HEK293 (cell line): Measurements from ENCODE around the gene PRODH2.

Source experiments
- CTCF ChIA-PET: fragments of 350-600 bp; formaldehyde crosslinking; extraction: SDS; loops from one replicate; lab custom pipeline; 2021; ENCODE audit warnings: antibody characterized with exemption; lab: Yijun Ruan, JAX
- POLR2A ChIA-PET: fragments of 300-600 bp; formaldehyde crosslinking; extraction: SDS; loops from one replicate; lab custom pipeline; 2020; ENCODE audit warnings: antibody characterized with exemption, inconsistent platforms; lab: Yijun Ruan, JAX
- H3K27ac ChIP-seq: fragments of 200-500 bp; sonication (Bioruptor generic); 2 replicates; pipeline ENCODE4 v1.5.1; 2014; ENCODE audit warnings: low read depth, low read length, control low read depth, inconsistent platforms; ENCODE audit errors: extremely low read depth
- H3K36me3 ChIP-seq, 2 experiments: fragments of 200-500 bp in 1 of 2; sonication (Bioruptor generic) in 1 of 2; 1 replicate in 1 of 2; 2 replicates in 1 of 2; pipeline ENCODE4 v1.5.1; 2014 to 2017; ENCODE audit warnings: inconsistent platforms in 2 of 2, low read length in 2 of 2; ENCODE audit not compliant: control insufficient read depth in 2 of 2, insufficient read depth in 1 of 2
- H3K4me1 ChIP-seq: fragments of 200-500 bp; sonication (Bioruptor generic); 2 replicates; pipeline ENCODE4 v1.5.1; 2014; ENCODE audit warnings: mild to moderate bottlenecking, low read length, inconsistent platforms; ENCODE audit not compliant: control insufficient read depth, insufficient read depth
- H3K4me3 ChIP-seq: 2 replicates; pipeline ENCODE4 v1.5.1; 2011; ENCODE audit warnings: low read depth, mild to moderate bottlenecking, control low read depth, low read length, moderate library complexity
- H3K9me3 ChIP-seq: fragments of 200-500 bp; sonication (Bioruptor generic); 2 replicates; pipeline ENCODE4 v1.5.1; 2014; ENCODE audit warnings: low read depth, low read length, inconsistent platforms; ENCODE audit not compliant: control insufficient read depth, insufficient read depth
- BCL11B ChIP-seq: fragments of 450-650 bp; formaldehyde crosslinking; IDR thresholded peaks from 2 replicates; pipeline ENCODE4 v1.5.1; 2016; ENCODE audit warnings: low read depth, missing biosample characterization, missing genetic modification characterization
- GLIS2 ChIP-seq: fragments of 450-650 bp; formaldehyde crosslinking; IDR thresholded peaks from 2 replicates; pipeline ENCODE4 v1.5.1; 2016; ENCODE audit warnings: missing biosample characterization, missing genetic modification characterization
- IKZF3 ChIP-seq: fragments of 450-650 bp; IDR thresholded peaks from 2 replicates; pipeline ENCODE4 v1.5.0; 2018; ENCODE audit warnings: missing biosample characterization, mild to moderate bottlenecking, missing genetic modification characterization, moderate library complexity
- KLF7 ChIP-seq: fragments of 450-650 bp; formaldehyde crosslinking; IDR thresholded peaks from 2 replicates; pipeline ENCODE4 v1.5.1; 2016; ENCODE audit warnings: missing biosample characterization, missing genetic modification characterization, borderline replicate concordance
- SCRT1 ChIP-seq: fragments of 450-650 bp; formaldehyde crosslinking; IDR thresholded peaks from 2 replicates; pipeline ENCODE4 v1.5.1; 2016; ENCODE audit warnings: missing biosample characterization, missing genetic modification characterization, borderline replicate concordance
- WT1 ChIP-seq: fragments of 450-650 bp; formaldehyde crosslinking; IDR thresholded peaks from 2 replicates; pipeline ENCODE4 v1.5.1; 2016; ENCODE audit warnings: missing biosample characterization, missing genetic modification characterization
- ZBTB7A ChIP-seq: fragments of 450-650 bp; formaldehyde crosslinking; IDR thresholded peaks from 2 replicates; pipeline ENCODE4 v1.5.1; 2016; ENCODE audit warnings: low read depth, missing biosample characterization, missing genetic modification characterization
- ZIC2 ChIP-seq: fragments of 450-650 bp; formaldehyde crosslinking; IDR thresholded peaks from 2 replicates; pipeline ENCODE4 v1.5.1; 2016; ENCODE audit warnings: missing biosample characterization, missing genetic modification characterization
- ZNF354C ChIP-seq: fragments of 450-650 bp; formaldehyde crosslinking; IDR thresholded peaks from 2 replicates; pipeline ENCODE4 v1.5.1; 2016; ENCODE audit warnings: missing biosample characterization, missing genetic modification characterization, low read depth, borderline replicate concordance
- ZNF423 ChIP-seq: fragments of 450-650 bp; formaldehyde crosslinking; IDR thresholded peaks from 2 replicates; pipeline ENCODE4 v1.5.1; 2016; ENCODE audit warnings: missing biosample characterization, missing genetic modification characterization
- ZNF48 ChIP-seq: fragments of 450-650 bp; formaldehyde crosslinking; IDR thresholded peaks from 2 replicates; pipeline ENCODE4 v1.5.1; 2016; ENCODE audit warnings: missing biosample characterization, missing genetic modification characterization
- ZNF521 ChIP-seq: fragments of 450-650 bp; formaldehyde crosslinking; IDR thresholded peaks from 2 replicates; pipeline ENCODE4 v1.5.1; 2017; ENCODE audit warnings: missing biosample characterization, mild to moderate bottlenecking, missing genetic modification characterization
- ZNF558 ChIP-seq: fragments of 450-650 bp; formaldehyde crosslinking; IDR thresholded peaks from 2 replicates; pipeline ENCODE4 v1.5.1; 2016; ENCODE audit warnings: missing biosample characterization, missing genetic modification characterization
- ZNF629 ChIP-seq: fragments of 450-650 bp; formaldehyde crosslinking; IDR thresholded peaks from 2 replicates; pipeline ENCODE4 v1.5.1; 2017; ENCODE audit warnings: missing biosample characterization, missing genetic modification characterization
- ZNF776 ChIP-seq: fragments of 450-650 bp; formaldehyde crosslinking; IDR thresholded peaks from 2 replicates; pipeline ENCODE4 v1.5.0; 2017; ENCODE audit warnings: missing biosample characterization, missing genetic modification characterization, borderline replicate concordance
- ZNF785 ChIP-seq: fragments of 450-650 bp; formaldehyde crosslinking; IDR thresholded peaks from 2 replicates; pipeline ENCODE4 v1.5.1; 2016; ENCODE audit warnings: missing biosample characterization, missing genetic modification characterization
- TF ChIP-seq, protein P1 (sequence below): fragments of 450-650 bp; formaldehyde crosslinking; IDR thresholded peaks from 2 replicates; pipeline ENCODE4 v1.5.1; 2016; ENCODE audit warnings: missing biosample characterization, missing genetic modification characterization
- TF ChIP-seq, protein P2 (sequence below): fragments of 450-650 bp; formaldehyde crosslinking; IDR thresholded peaks from 2 replicates; pipeline ENCODE4 v1.5.1; 2016; ENCODE audit warnings: missing biosample characterization, missing genetic modification characterization
- TF ChIP-seq, protein P3 (sequence below): fragments of 450-650 bp; formaldehyde crosslinking; IDR thresholded peaks from 2 replicates; pipeline ENCODE4 v1.5.1; 2016; ENCODE audit warnings: missing biosample characterization, missing genetic modification characterization

PRODH2 gene

DNA sequence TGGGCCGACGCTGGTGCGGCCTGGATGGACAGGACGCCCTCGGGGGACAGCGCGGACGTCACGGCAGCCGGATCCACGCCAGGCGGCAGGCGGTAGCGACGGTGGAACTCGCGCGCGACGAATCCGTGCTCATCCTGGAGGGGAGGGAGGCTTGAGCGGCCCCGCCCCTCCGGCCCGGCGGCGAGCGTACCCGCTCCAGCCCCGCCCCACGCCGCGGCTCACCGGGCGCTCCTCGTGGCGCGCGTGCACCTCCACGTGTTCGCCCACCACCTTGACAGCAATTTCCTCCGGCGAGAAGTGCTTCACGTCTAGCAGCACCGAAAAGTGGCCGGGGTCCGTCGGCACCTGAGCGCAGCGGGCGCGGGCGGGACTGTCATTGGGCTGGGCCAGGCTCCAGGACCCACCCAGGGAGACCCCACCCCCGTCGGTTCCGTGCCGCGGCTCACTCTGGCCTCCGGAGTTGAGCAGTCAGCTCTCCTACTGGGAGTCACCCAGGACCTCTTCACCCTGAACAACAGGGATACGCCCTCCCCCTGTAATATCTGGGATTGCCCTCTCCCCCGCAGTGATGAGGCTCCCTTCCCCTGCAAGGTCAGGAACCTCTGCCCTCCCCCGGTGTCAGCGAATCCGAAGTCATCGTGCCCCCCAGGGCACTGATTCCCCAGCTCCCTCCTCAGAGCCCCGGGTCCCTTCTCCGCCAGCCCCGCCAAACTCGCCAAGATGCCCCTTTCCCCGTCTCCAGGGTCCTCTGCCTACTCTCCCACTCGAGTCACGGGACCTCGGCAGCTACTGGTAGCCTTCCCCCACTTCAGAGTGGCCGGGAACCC lies 56.9 kb downstream of the PRODH2 start (continued):
- TF ChIP-seq, protein P1, sequence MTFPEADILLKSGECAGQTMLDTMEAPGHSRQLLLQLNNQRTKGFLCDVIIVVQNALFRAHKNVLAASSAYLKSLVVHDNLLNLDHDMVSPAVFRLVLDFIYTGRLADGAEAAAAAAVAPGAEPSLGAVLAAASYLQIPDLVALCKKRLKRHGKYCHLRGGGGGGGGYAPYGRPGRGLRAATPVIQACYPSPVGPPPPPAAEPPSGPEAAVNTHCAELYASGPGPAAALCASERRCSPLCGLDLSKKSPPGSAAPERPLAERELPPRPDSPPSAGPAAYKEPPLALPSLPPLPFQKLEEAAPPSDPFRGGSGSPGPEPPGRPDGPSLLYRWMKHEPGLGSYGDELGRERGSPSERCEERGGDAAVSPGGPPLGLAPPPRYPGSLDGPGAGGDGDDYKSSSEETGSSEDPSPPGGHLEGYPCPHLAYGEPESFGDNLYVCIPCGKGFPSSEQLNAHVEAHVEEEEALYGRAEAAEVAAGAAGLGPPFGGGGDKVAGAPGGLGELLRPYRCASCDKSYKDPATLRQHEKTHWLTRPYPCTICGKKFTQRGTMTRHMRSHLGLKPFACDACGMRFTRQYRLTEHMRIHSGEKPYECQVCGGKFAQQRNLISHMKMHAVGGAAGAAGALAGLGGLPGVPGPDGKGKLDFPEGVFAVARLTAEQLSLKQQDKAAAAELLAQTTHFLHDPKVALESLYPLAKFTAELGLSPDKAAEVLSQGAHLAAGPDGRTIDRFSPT (tag by site-specific recombination) = no peak
- TF ChIP-seq ZNF521 (tag by site-specific recombination) (no peak), KLF7 (tag by site-specific recombination) (no peak), ZNF785 (tag by site-specific recombination) (no peak), GLIS2 (tag by site-specific recombination) (peak; percentile 26), ZNF776 (tag by site-specific recombination) (no peak), ZNF629 (tag by site-specific recombination) (no peak), WT1 (tag by site-specific recombination) (0 out of 2 replicates have a peak, but pooled peaks have one; percentile 28), BCL11B (tag by site-specific recombination) (no peak; the same call in 1 of the 2 replicates), SCRT1 (no peak), ZNF423 (tag by site-specific recombination) (no peak), ZNF48 (tag by site-specific recombination) (no peak), IKZF3 (0 out of 2 replicates have a peak, but pooled peaks have one; percentile 10)
- TF ChIP-seq, protein P2, sequence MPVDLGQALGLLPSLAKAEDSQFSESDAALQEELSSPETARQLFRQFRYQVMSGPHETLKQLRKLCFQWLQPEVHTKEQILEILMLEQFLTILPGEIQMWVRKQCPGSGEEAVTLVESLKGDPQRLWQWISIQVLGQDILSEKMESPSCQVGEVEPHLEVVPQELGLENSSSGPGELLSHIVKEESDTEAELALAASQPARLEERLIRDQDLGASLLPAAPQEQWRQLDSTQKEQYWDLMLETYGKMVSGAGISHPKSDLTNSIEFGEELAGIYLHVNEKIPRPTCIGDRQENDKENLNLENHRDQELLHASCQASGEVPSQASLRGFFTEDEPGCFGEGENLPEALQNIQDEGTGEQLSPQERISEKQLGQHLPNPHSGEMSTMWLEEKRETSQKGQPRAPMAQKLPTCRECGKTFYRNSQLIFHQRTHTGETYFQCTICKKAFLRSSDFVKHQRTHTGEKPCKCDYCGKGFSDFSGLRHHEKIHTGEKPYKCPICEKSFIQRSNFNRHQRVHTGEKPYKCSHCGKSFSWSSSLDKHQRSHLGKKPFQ (tag by site-specific recombination) = no peak

DNA sequence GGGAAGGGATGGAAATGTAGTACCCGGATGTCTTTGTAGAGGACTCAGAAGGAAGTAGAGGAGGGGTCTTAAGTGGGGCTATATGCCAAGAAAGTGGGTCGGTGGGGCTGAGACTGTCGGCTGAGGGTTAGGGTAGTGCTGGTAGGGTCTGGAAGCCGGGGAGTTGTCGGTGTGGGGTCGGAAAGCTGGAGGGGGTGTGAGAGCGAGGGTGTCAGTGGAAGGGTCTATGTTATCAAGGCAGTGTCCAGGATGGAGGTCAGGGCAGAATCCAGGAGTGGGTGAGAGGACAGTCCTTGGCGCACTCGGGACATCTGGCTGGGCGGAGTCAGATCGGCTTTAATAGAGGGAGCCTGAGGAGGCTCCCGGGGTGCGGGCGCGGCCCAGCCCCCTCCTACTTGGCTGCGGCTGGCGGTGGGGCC lies 57.5 kb downstream of the PRODH2 start:
- Histone ChIP-seq H3K4me3 (no peak overlapping the region), H3K4me1 (peaks cover 15% of the 10 kb centered on the region), H3K36me3 (peaks cover 49 to 58% of the 10 kb centered on the region in 2 experiments), H3K9me3 (no peaks in the 10 kb centered on the region), H3K27ac (no peak overlapping the region)
- TF ChIP-seq, protein P3, sequence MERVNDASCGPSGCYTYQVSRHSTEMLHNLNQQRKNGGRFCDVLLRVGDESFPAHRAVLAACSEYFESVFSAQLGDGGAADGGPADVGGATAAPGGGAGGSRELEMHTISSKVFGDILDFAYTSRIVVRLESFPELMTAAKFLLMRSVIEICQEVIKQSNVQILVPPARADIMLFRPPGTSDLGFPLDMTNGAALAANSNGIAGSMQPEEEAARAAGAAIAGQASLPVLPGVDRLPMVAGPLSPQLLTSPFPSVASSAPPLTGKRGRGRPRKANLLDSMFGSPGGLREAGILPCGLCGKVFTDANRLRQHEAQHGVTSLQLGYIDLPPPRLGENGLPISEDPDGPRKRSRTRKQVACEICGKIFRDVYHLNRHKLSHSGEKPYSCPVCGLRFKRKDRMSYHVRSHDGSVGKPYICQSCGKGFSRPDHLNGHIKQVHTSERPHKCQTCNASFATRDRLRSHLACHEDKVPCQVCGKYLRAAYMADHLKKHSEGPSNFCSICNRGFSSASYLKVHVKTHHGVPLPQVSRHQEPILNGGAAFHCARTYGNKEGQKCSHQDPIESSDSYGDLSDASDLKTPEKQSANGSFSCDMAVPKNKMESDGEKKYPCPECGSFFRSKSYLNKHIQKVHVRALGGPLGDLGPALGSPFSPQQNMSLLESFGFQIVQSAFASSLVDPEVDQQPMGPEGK (tag by site-specific recombination) = 0 out of 2 replicates have a peak, but pooled peaks have one; percentile 9
- TF ChIP-seq ZNF558 (no peak), ZNF354C (tag by site-specific recombination) (no peak), ZIC2 (tag by site-specific recombination) (0 out of 2 replicates have a peak, but pooled peaks have one; percentile 11), GLIS2 (tag by site-specific recombination) (0 out of 2 replicates have a peak, but pooled peaks have one; percentile 20), ZBTB7A (tag by site-specific recombination) (peak; percentile 71; the same call in 1 of the 2 replicates)
- CTCF ChIA-PET = interaction anchor here (1.3 kb wide), 1 partner anchor 10 kb away, joined by 3 read pairs; the partner anchor contains the start of genes PSENEN and U2AF1L4
- POLR2A ChIA-PET = interaction anchor here (0.7 to 3.0 kb wide), 2 partner anchors 10 to 15 kb away, joined by 4 to 53 read pairs; partner anchors contain the start of genes PSENEN and U2AF1L4
